A172 (cell line): ENCODE data around the gene TRPM4. TPM values are rescaled to one million over a fixed set of nuclear protein-coding genes. Genes with fewer than 3 reads are reported as not detected.
"Not testable (repeated sequence)": the region's sequence is repeated elsewhere in the genome, so short reads cannot be mapped to it uniquely, and the experiment has no call there.

Experiments
- DNase-seq: peaks from one replicate; pipeline ENCODE4 v3.0.0-alpha.2; 2015; ENCODE audit warnings: low spot score
- total RNA-seq: library from RNA; depleted of rRNA; stranded (reverse); fragments of >200 nt; shearing (Covaris generic); gene quantifications from 2 replicates; pipeline ENCODE4 v1.2.3, GENCODE V29; 2014

Gene TRPM4
- total RNA-seq, 1 experiment from 2014 or later: 7.6 TPM

- DNase-seq: no peak
Observed at GRCh38 chr19:49151267-49152118, 6.1 kb upstream of the TRPM4 start.

- no peak for DNase-seq
Observed at GRCh38 chr19:49152119-49152550, 5.5 kb upstream of the TRPM4 start.

GRCh38 chr19:49153167-49153809 lies 4.3 kb upstream of the TRPM4 start:
- DNase-seq: no peak

GRCh38 chr19:49154279-49154678 lies 3.3 kb upstream of the TRPM4 start:
- DNase-seq: no peak

GRCh38 chr19:49155005-49155819 lies 2.4 kb upstream of the TRPM4 start, which contains the start of gene HRC:
Gene HRC (minus strand): TSS chr19:49155396. CDS start chr19:49155237, 159 bp downstream.
- DNase-seq: no peak

- no peak for DNase-seq
Observed at GRCh38 chr19:49155820-49156346, 1.7 kb upstream of the TRPM4 start.

- no peak for DNase-seq
Observed at GRCh38 chr19:49160450-49161189, 3.0 kb downstream of the TRPM4 start.

- no peak for DNase-seq
Observed at GRCh38 chr19:49161987-49162386, 4.4 kb downstream of the TRPM4 start.

GRCh38 chr19:49165111-49165750 lies 7.6 kb downstream of the TRPM4 start:
- no peak for DNase-seq

- no peak for DNase-seq
Observed at GRCh38 chr19:49165865-49166301, 8.3 kb downstream of the TRPM4 start.

- DNase-seq: no peak
Observed at GRCh38 chr19:49167857-49168409, 10.3 kb downstream of the TRPM4 start.

- DNase-seq: no peak
Observed at GRCh38 chr19:49168421-49168820, 10.8 kb downstream of the TRPM4 start.

- no peak for DNase-seq
Observed at GRCh38 chr19:49173198-49173597, 15.6 kb downstream of the TRPM4 start.

- no peak for DNase-seq
Observed at GRCh38 chr19:49180659-49181058, 23.1 kb downstream of the TRPM4 start.

- DNase-seq: not testable (repeated sequence)
Observed at GRCh38 chr19:49182010-49182847, 24.6 kb downstream of the TRPM4 start.

GRCh38 chr19:49182848-49183375 lies 25.3 kb downstream of the TRPM4 start:
- no peak for DNase-seq

GRCh38 chr19:49186108-49186507 lies 28.5 kb downstream of the TRPM4 start:
- no peak for DNase-seq

- no peak for DNase-seq
Observed at GRCh38 chr19:49188626-49189200, 31.1 kb downstream of the TRPM4 start.

- no peak for DNase-seq
Observed at GRCh38 chr19:49189259-49189658, 31.7 kb downstream of the TRPM4 start.
